Progenitor cell of endocrine pancreas (in vitro differentiated cells): ENCODE results near the gene C5orf24. TPM values are rescaled to one million over a fixed set of nuclear protein-coding genes. Genes with fewer than 3 reads are reported as not detected.

ENCODE experiments used
- DNase-seq: peaks from one replicate; pipeline ENCODE4 v3.0.0; 2021; ENCODE audit warnings: low spot score; ENCODE audit not compliant: unreplicated experiment
- H3K27ac Mint-ChIP-seq: 2 replicates; pipeline ENCODE4 v1.8.0; 2021; ENCODE audit warnings: mild to moderate bottlenecking, moderate library complexity, mixed read lengths
- H3K27me3 Mint-ChIP-seq: 2 replicates; pipeline ENCODE4 v1.8.0; 2021; ENCODE audit warnings: mixed read lengths
- H3K36me3 Mint-ChIP-seq: 2 replicates; pipeline ENCODE4 v1.8.0; 2022; ENCODE audit warnings: mixed read lengths; ENCODE audit not compliant: insufficient read depth
- H3K4me1 Mint-ChIP-seq: 2 replicates; pipeline ENCODE4 v1.8.0; 2021; ENCODE audit warnings: low read depth, mixed read lengths
- H3K4me3 Mint-ChIP-seq: 2 replicates; pipeline ENCODE4 v1.8.0; 2021; ENCODE audit warnings: low read depth, mild to moderate bottlenecking, moderate library complexity, mixed read lengths
- H3K9me3 Mint-ChIP-seq: 2 replicates; pipeline ENCODE4 v1.8.0; 2021; ENCODE audit warnings: low read depth, mixed read lengths
- long read RNA-seq: library from polyadenylated mRNA; unstranded; transcript quantifications from one replicate; pipeline ENCODE4 v2.0.0, GENCODE V29; 2020
- total RNA-seq: library from RNA; stranded (reverse); gene quantifications from 2 replicates; pipeline ENCODE4 v1.2.1, GENCODE V29; 2021
- TF ChIP-seq, protein P1 (sequence below): fragments of 200-600 bp; sonication (generic); IDR thresholded peaks from one replicate; pipeline ENCODE4 v1.5.0; 2021; ENCODE audit warnings: antibody characterized with exemption, mild to moderate bottlenecking; ENCODE audit not compliant: unreplicated experiment

Gene C5orf24
- total RNA-seq = 59.2 and 62.2 TPM in 2 replicates
- long read RNA-seq, full-length matches to known transcripts = 26 of 34 reads
- long read RNA-seq, partial matches to known transcripts = 1 of 34 reads
- long read RNA-seq, other reads (novel, unspliced or antisense) = 7 of 34 reads

DNA sequence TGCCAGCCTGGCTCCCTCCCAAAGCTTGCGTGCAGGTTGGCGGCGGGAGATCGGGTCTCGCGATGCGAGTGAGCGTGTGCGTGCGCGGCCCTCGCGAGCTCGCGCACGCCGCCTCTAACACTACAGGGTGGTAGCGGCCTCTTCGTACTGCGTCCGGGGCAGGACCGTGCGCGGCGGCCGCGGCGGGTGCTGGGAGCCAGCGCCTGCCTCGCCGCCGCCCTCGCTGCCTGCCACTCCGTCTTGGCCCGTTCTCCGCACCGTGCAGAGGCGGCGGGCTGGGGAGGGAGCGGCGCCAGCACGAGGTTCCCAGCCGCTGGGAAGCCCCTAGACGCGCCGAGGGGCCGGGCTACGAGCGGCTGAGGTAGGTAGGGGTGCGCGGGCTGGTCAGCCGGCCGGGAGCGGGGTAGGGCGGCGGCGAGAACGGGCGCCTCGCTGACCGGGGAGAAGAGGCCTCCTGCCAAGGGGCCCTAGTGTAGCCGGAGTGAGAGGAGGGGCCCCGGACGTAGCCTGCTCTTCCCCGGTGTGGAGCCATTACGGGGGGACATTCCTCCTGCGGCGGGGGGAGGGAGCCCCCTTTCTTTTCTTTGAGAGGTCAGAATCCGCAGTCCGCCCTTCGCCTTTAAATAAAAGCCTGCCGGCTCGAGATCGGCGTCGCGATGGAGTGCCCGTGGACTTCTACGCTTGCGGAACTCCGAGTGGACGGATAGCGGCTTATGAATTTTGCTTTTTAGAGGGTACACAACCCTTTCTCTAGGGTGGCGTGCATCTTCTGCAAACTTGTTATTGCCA is at the start of gene C5orf24:
Gene C5orf24 (plus strand): TSS at position 117 of the 789 bp plus-strand sequence. CDS start 8,933 bp downstream, outside the sequence.
- no peaks in the 10 kb centered on the region for H3K9me3 Mint-ChIP-seq
- peak within 1 kb of the TSS; percentile 86 for H3K4me3 Mint-ChIP-seq
- H3K36me3 Mint-ChIP-seq = peaks cover 10% of the 10 kb centered on the region
- peak; percentile 77 for DNase-seq
- H3K27ac Mint-ChIP-seq = peak within 1 kb of the TSS; percentile 97
- H3K27me3 Mint-ChIP-seq = no peaks in the 10 kb centered on the region
- peaks cover 9% of the 10 kb centered on the region for H3K4me1 Mint-ChIP-seq
- TF ChIP-seq, protein P1, sequence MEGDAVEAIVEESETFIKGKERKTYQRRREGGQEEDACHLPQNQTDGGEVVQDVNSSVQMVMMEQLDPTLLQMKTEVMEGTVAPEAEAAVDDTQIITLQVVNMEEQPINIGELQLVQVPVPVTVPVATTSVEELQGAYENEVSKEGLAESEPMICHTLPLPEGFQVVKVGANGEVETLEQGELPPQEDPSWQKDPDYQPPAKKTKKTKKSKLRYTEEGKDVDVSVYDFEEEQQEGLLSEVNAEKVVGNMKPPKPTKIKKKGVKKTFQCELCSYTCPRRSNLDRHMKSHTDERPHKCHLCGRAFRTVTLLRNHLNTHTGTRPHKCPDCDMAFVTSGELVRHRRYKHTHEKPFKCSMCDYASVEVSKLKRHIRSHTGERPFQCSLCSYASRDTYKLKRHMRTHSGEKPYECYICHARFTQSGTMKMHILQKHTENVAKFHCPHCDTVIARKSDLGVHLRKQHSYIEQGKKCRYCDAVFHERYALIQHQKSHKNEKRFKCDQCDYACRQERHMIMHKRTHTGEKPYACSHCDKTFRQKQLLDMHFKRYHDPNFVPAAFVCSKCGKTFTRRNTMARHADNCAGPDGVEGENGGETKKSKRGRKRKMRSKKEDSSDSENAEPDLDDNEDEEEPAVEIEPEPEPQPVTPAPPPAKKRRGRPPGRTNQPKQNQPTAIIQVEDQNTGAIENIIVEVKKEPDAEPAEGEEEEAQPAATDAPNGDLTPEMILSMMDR = no peak

- TF ChIP-seq, protein P1 = no peak
- Mint-ChIP-seq H3K27me3 (no peaks in the 10 kb centered on the region), H3K9me3 (no peaks in the 10 kb centered on the region), H3K36me3 (peaks cover 26% of the 10 kb centered on the region), H3K4me3 (no peak overlapping the region), H3K4me1 (no peaks in the 10 kb centered on the region), H3K27ac (no peak overlapping the region)
- no peak for DNase-seq
These were observed 47.3 kb upstream of the C5orf24 start for GRCh38 chr5:134798468-134798867.

- Mint-ChIP-seq H3K4me3 (no peak overlapping the region), H3K27ac (no peak overlapping the region), H3K36me3 (peaks cover 11% of the 10 kb centered on the region), H3K9me3 (no peaks in the 10 kb centered on the region), H3K27me3 (no peaks in the 10 kb centered on the region), H3K4me1 (no peaks in the 10 kb centered on the region)
- TF ChIP-seq, protein P1 = no peak
- no peak for DNase-seq
These were observed 41.9 kb upstream of the C5orf24 start for GRCh38 chr5:134803821-134804220.

DNA sequence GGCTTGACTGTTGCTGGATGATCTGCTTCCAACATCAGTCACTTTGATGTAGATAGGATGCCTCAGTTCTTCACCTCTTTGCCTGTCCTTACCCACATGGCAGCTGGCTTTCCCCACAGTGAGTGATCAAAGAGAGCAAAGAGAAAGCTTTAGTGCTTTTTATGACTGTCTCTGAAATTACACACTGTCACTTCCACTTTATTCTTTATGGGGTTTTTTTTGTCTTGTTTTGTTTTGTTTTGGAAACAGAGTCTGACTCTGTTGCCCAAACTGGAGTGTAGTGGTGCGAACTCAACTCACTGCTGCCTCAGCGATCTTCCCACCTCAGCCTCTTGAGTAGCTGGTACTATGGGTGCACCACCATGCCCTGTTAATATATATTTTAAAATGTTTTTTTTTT is 32.4 kb upstream of the C5orf24 start:
- DNase-seq = no peak
- no peak overlapping the region for H3K27ac Mint-ChIP-seq
- TF ChIP-seq, protein P1 = no peak
- no peak overlapping the region for H3K4me3 Mint-ChIP-seq
- no peaks in the 10 kb centered on the region for H3K9me3 Mint-ChIP-seq
- no peaks in the 10 kb centered on the region for H3K27me3 Mint-ChIP-seq
- peaks cover 15% of the 10 kb centered on the region for H3K36me3 Mint-ChIP-seq
- no peaks in the 10 kb centered on the region for H3K4me1 Mint-ChIP-seq

DNA sequence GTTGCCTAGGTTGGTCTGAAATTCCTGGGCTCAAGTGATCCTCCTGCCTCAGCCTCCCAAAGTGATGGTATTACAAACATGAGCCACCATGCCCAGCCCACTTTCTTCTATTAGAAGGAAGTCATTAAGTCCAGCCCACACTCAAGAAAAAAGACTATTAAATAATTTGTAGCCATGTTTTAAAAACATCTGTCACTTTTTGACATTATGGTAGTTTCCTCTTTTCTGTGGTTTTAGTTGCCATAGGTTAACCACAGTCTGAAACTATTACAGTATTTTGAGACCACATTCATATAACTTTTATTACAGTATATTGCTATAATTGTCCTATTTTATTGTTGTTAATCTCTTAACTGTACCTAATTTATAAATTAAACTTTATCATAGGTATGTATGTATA is 31.9 kb upstream of the C5orf24 start:
- no peak overlapping the region for H3K4me3 Mint-ChIP-seq

More for the DNA sequence above, 31.9 kb upstream of the C5orf24 start:
- Mint-ChIP-seq H3K27me3 (no peaks in the 10 kb centered on the region), H3K36me3 (peaks cover 15% of the 10 kb centered on the region), H3K27ac (no peak overlapping the region), H3K4me1 (no peaks in the 10 kb centered on the region), H3K9me3 (no peaks in the 10 kb centered on the region)
- TF ChIP-seq, protein P1 = no peak
- DNase-seq = no peak
